Hepatocyte (in vitro differentiated cells): ENCODE data around the gene PRXL2B. TPM values are rescaled to one million over a fixed set of nuclear protein-coding genes. Genes with fewer than 3 reads are reported as not detected.
"Not testable (repeated sequence)": the region's sequence is repeated elsewhere in the genome, so short reads cannot be mapped to it uniquely, and the experiment has no call there.

Experiments
- DNase-seq: peaks from one replicate; pipeline ENCODE4 v3.0.0-alpha.2; 2016; ENCODE audit warnings: low spot score
- H2AFZ ChIP-seq: fragments of 200-600 bp; sonication (generic); 2 replicates; pipeline ENCODE4 v1.6.0; 2016; ENCODE audit warnings: antibody characterized with exemption, mild to moderate bottlenecking
- H3K27ac ChIP-seq: fragments of 200-600 bp; sonication (generic); 2 replicates; pipeline ENCODE4 v1.5.1; 2016; ENCODE audit warnings: mild to moderate bottlenecking
- H3K27me3 ChIP-seq: fragments of 200-600 bp; sonication (generic); 2 replicates; pipeline ENCODE4 v1.6.1; 2016
- H3K36me3 ChIP-seq: fragments of 200-600 bp; sonication (generic); replicated peaks from 2 replicates; pipeline ENCODE4 v1.5.1; 2016; ENCODE audit warnings: low read depth; ENCODE audit not compliant: insufficient read depth
- H3K4me1 ChIP-seq: fragments of 200-600 bp; sonication (generic); 2 replicates; pipeline ENCODE4 v1.5.1; 2016; ENCODE audit warnings: mild to moderate bottlenecking, moderate library complexity; ENCODE audit not compliant: insufficient read depth
- H3K4me2 ChIP-seq: fragments of 200-600 bp; sonication (generic); 2 replicates; pipeline ENCODE4 v1.6.0; 2016
- H3K4me3 ChIP-seq: fragments of 200-600 bp; sonication (generic); 2 replicates; pipeline ENCODE4 v1.5.1; 2016; ENCODE audit warnings: mild to moderate bottlenecking
- H3K79me2 ChIP-seq: fragments of 200-600 bp; sonication (generic); 2 replicates; pipeline ENCODE4 v1.6.0; 2017; ENCODE audit warnings: mild to moderate bottlenecking
- H3K9me2 ChIP-seq: fragments of 200-600 bp; sonication (generic); replicated peaks from 2 replicates; pipeline ENCODE4 v1.6.0; 2017; ENCODE audit warnings: mild to moderate bottlenecking; ENCODE audit not compliant: insufficient read depth
- H3K9me3 ChIP-seq: fragments of 200-600 bp; sonication (generic); 2 replicates; pipeline ENCODE4 v1.5.1; 2016; ENCODE audit warnings: low read depth, mild to moderate bottlenecking
- H4K20me1 ChIP-seq: fragments of 200-600 bp; sonication (generic); 2 replicates; pipeline ENCODE4 v1.6.0; 2016; ENCODE audit warnings: mild to moderate bottlenecking; ENCODE audit not compliant: insufficient read depth, poor library complexity, severe bottlenecking
- CTCF ChIP-seq: fragments of 200-600 bp; sonication (generic); IDR thresholded peaks from 2 replicates; pipeline ENCODE4 v1.5.1; 2016; ENCODE audit warnings: antibody characterized with exemption, mild to moderate bottlenecking; ENCODE audit not compliant: poor library complexity
- EZH2 ChIP-seq: fragments of 200-600 bp; sonication (generic); IDR thresholded peaks from 2 replicates; pipeline ENCODE4 v1.6.1; 2016; ENCODE audit warnings: antibody characterized with exemption, mild to moderate bottlenecking, borderline replicate concordance
- EZH2phosphoT487 ChIP-seq: fragments of 200-600 bp; sonication (generic); IDR thresholded peaks from one replicate; pipeline ENCODE4 v1.6.1; 2018; ENCODE audit warnings: antibody characterized with exemption, mild to moderate bottlenecking, low read depth, moderate library complexity; ENCODE audit not compliant: unreplicated experiment, severe bottlenecking
- WGBS: methylation state at CpG from one replicate; pipeline ENCODE4 v1.1.6; 2016; ENCODE audit warnings: low lambda C conversion rate; ENCODE audit errors: missing lambda C conversion rate; 5-methylcytosine and 5-hydroxymethylcytosine counted together
- polyA plus RNA-seq: library from polyadenylated mRNA; unstranded; fragments of >200 nt; fragmentation: Nextera tagmentation; extraction: Ambion mirVana; gene quantifications from 2 replicates; pipeline ENCODE4 v1.2.1, GENCODE V29; 2016
- total RNA-seq: library from RNA; depleted of rRNA; stranded (reverse); fragments of >200 nt; gene quantifications from 2 replicates; pipeline ENCODE4 v1.2.3, GENCODE V29; 2014

The PRXL2B gene
- total and polyA plus RNA-seq, 2 experiments from 2014 or later = 36.7 to 41.4 TPM

GRCh38 chr1:2567083-2567679, 19.4 kb upstream of the PRXL2B start:
- DNase-seq = no peak
- no peaks in the 10 kb centered on the region for H3K9me2 ChIP-seq
- no peaks in the 10 kb centered on the region for H4K20me1 ChIP-seq
- H3K36me3 ChIP-seq = no peaks in the 10 kb centered on the region
- no peak overlapping the region for H3K4me3 ChIP-seq
- H3K4me2 ChIP-seq = no peak overlapping the region
- TF ChIP-seq EZH2 = no peak
- no peaks in the 10 kb centered on the region for H3K79me2 ChIP-seq
- H3K9me3 ChIP-seq = no peaks in the 10 kb centered on the region
- H3K4me1 ChIP-seq = no peaks in the 10 kb centered on the region
- 95% methylated on average over 15 of the region's 16 CpGs for WGBS
- H2AFZ ChIP-seq = no peak overlapping the region
- H3K27ac ChIP-seq = no peak overlapping the region
- H3K27me3 ChIP-seq = no peaks in the 10 kb centered on the region

DNA sequence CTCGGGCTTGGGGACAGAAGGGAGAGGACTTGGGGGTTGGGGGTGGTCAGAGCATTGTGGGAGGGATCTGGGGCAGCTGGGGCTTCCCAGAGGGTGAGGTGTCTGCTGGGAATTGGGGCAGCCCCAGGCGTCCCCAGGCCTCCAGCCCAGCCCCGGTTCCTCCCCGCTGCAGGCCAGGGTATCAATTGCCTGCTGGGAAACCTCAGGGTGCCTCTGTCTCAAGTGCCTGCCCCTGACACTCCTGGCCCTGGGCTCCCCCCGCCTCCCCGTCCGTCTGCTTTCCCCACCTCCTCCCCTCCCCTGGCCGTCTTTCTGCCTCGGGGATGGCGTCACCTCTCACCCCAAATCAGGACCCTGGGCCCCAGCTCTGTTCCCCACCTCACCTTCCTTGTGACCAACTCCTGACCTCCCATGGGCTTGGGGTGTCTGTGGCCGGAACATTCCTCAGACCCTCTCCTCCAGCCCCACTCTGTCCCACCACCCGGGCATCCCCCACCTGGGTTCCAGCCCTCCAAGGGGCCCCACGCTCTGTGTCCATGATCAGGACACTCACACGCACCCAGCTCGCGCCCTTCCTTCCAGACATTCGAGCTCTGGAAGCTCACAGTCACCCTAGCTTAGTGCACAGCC, 18.3 kb upstream of the PRXL2B start:
- not testable (repeated sequence) for H3K9me3 ChIP-seq, H3K79me2 ChIP-seq, H3K27me3 ChIP-seq, H3K4me1 ChIP-seq, H3K4me3 ChIP-seq, H3K36me3 ChIP-seq, H4K20me1 ChIP-seq, H3K27ac ChIP-seq, H3K4me2 ChIP-seq, DNase-seq, H3K9me2 ChIP-seq, H2AFZ ChIP-seq
- 93% methylated on average over 6 of the region's 17 CpGs for whole genome bisulfite sequencing

DNA sequence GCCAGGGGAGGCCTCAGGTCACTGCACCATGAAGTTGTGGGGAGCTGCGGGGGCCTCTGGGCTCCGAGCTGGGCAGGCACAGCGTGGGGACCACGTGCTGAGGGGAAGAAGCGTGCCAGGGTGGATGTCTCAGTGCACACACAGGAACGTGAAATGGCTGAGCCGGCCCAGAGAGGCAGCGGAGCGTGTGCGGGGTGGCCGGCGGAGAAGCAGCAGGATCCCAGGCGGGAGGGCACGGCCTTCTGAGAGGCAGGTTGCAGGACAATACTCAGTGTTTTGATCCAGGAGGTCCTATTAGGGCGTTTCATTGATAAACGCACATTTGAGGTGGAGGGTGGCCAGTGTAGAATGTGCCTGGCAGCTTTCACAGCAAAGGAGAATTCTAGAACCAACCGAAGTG, 17.5 kb upstream of the PRXL2B start:
- no peaks in the 10 kb centered on the region for H3K9me3 ChIP-seq
- H4K20me1 ChIP-seq = no peaks in the 10 kb centered on the region
- no peak overlapping the region for H2AFZ ChIP-seq
- no peaks in the 10 kb centered on the region for H3K27me3 ChIP-seq
- no peaks in the 10 kb centered on the region for H3K79me2 ChIP-seq
- H3K27ac ChIP-seq = no peak overlapping the region
- no peaks in the 10 kb centered on the region for H3K36me3 ChIP-seq
- no peaks in the 10 kb centered on the region for H3K9me2 ChIP-seq
- WGBS = 73% methylated on average over 6 of the region's 17 CpGs
- no peak overlapping the region for H3K4me2 ChIP-seq
- H3K4me3 ChIP-seq = no peak overlapping the region
- no peak for TF ChIP-seq CTCF
- TF ChIP-seq EZH2 = no peak
- TF ChIP-seq EZH2phosphoT487 = no peak
- H3K4me1 ChIP-seq = no peaks in the 10 kb centered on the region
- DNase-seq = no peak

- 87% methylated on average over 13 of the region's 13 CpGs for WGBS
Observed at GRCh38 chr1:2569703-2570102, 16.9 kb upstream of the PRXL2B start.

GRCh38 chr1:2570332-2570731, 16.2 kb upstream of the PRXL2B start:
- no peaks in the 10 kb centered on the region for H3K27me3 ChIP-seq
- no peaks in the 10 kb centered on the region for H3K9me3 ChIP-seq
- no peaks in the 10 kb centered on the region for H3K36me3 ChIP-seq
- DNase-seq = no peak
- no peak overlapping the region for H3K27ac ChIP-seq
- WGBS = 91% methylated on average over 17 of the region's 17 CpGs
- H3K9me2 ChIP-seq = no peaks in the 10 kb centered on the region
- H3K4me3 ChIP-seq = no peak overlapping the region
- TF ChIP-seq CTCF = no peak
- H4K20me1 ChIP-seq = no peaks in the 10 kb centered on the region
- peaks cover 2% of the 10 kb centered on the region for H3K4me1 ChIP-seq
- H2AFZ ChIP-seq = no peak overlapping the region
- H3K4me2 ChIP-seq = no peak overlapping the region
- no peaks in the 10 kb centered on the region for H3K79me2 ChIP-seq

More at GRCh38 chr1:2569703-2570102, 16.9 kb upstream of the PRXL2B start:
- not testable (repeated sequence) for H2AFZ ChIP-seq, H3K27me3 ChIP-seq, DNase-seq, H3K79me2 ChIP-seq, H3K36me3 ChIP-seq, H3K9me2 ChIP-seq, H3K4me1 ChIP-seq, H3K4me3 ChIP-seq, H3K27ac ChIP-seq, H3K9me3 ChIP-seq, H3K4me2 ChIP-seq, H4K20me1 ChIP-seq
